Glomerular visceral epithelial cell (primary cell): ENCODE data around the gene CNOT4.

Experiments used
- DNase-seq: peaks from one replicate; pipeline ENCODE4 v3.0.0-alpha.2; 2016; ENCODE audit errors: extremely low spot score

CNOT4 gene

DNA sequence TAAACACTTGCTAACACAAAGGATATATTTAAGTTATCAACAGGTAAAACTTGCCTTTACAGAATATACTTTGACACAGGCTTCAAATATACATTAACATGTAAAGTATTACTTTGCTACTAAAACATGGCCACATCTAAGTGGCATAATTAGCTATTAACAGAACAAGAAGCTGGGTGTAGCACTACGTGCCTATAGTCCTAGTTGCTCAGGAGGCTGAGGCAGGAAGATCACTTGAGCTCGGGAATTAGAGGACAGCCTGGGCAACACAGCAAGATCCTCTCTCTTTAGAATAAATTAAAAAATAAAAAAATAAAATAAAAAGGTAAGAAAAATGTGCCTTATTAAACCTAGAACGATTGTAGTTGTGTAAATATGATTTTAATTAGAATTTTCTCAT lies 106.6 kb downstream of the CNOT4 start:
- DNase-seq: no peak

GRCh38 chr7:135397689-135398088 lies 112.2 kb downstream of the CNOT4 start:
- DNase-seq: no peak

GRCh38 chr7:135392701-135393100 lies 117.2 kb downstream of the CNOT4 start:
- no peak for DNase-seq

DNA sequence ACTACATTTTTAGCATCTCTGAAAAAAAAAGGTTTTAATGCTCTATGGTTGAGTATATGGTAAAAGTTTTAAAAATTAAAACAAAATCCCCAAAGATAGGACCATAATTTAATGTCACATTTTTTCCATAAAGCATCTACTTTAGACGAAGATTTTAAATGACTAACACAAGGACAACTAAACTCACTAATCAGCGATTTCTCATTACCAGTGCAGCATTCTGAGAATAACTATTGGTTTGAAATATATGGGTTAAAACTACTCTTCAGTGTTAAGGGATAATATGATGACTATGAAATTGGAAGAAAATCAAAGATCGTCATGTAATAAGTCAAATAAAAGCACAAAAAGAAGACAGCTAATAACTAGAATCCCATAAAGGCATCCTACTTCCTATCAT lies 118.4 kb downstream of the CNOT4 start:
- no peak for DNase-seq

DNA sequence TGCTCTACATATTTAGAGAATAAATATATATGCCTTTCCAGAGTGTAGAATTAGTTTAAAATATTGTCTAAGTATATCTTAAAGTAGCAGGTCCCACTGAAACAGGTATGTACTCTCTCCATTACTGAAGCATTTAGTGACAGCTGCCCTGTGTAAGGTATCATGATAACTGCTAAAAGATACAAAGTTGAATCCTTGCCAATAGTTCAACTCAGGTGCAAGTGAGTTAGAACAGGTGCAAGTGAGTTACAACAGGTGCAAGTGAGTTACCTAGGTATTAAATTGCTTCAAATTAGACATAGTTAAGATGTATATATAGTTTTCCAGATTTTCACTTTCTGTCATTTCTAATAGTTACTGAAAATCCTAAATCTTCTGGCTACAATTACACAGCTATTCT lies 119.1 kb downstream of the CNOT4 start:
- no peak for DNase-seq

- DNase-seq: no peak
Measured at GRCh38 chr7:135389971-135390370, 119.9 kb downstream of the CNOT4 start.

DNA sequence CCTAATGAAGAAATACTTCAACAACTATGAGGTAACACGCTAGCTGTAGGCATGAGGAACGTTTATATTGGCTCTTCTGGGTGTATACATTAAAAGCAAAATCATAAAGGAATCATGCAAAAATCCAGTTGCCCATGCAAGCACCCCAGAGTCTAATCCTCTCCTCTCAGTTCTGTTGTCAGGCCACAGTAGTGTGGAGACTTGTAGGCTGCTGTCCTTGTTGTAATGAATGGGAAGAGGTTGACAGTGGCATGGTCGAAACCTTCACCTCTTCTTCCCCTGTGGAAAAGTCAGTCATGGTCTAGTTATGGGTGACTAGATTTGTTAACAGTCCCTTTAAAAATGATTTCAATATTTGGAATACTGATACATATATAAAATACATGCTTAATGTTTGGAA lies 121.3 kb downstream of the CNOT4 start:
- no peak for DNase-seq

GRCh38 chr7:135386776-135387175 lies 123.1 kb downstream of the CNOT4 start:
- DNase-seq: no peak

DNA sequence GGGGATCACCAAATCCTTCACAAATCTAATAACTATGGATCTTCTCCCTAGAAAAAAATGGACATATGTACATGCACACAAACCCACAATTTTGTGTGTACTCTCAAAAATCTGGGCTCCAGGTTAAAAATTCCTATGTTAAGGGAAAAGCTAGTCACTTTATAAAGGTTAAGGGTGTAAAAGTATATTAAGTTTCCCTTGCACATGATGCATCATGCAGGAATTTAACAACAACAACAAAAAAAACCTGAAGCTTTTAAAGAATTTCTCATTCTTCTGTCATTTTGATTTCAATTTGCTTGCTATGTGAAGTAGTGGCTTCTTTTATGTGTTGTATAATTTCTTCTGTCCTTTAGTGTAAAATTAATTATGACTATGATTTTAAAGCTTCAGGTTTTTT lies 123.7 kb downstream of the CNOT4 start:
- DNase-seq: no peak

DNA sequence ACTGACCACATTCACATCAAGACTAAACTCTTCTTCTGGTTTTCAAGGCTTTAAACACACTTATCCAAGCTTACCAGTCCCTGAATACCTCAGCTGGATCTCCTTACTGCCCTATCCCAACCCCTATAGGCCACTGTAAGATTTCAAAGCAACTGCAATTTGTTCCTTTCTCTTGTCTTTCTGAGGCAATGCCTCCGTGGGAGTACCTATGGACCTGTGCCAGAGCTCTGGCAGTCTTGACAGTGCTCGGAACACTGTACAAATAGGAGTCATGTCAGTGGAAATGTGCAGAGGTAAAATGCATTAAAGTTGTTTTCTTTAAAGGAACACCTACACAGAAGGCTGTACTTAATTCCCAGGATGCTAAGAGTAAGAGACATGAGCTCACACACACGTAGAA lies 124.7 kb downstream of the CNOT4 start:
- no peak for DNase-seq

GRCh38 chr7:135383525-135384175 lies 126.3 kb downstream of the CNOT4 start:
- DNase-seq: no peak

- DNase-seq: no peak
Measured at GRCh38 chr7:135382173-135382572, 127.7 kb downstream of the CNOT4 start.

GRCh38 chr7:135381369-135381768 lies 128.5 kb downstream of the CNOT4 start:
- no peak for DNase-seq

GRCh38 chr7:135380351-135380750 lies 129.6 kb downstream of the CNOT4 start:
- DNase-seq: no peak

- DNase-seq: no peak
Measured at GRCh38 chr7:135377171-135377570, 132.7 kb downstream of the CNOT4 start.

- DNase-seq: no peak
Measured at GRCh38 chr7:135375908-135376699, 133.8 kb downstream of the CNOT4 start.

DNA sequence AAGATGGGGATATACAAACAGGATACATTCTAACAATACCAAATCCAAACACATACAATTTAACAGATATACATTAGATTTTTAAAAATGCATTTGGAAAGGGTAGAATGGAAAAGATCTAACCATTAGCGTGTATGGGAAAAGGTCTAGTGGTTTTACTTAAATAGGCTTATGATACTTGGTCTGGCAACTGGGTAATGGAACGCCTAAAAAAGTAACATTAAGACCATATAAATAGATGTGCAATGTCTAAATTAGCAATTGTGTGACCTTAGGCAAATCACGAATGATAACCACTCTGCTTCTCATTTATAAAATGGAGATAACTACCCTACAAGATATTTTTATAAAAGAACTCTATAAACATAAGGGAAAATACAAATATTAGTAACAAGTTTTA lies 135.2 kb downstream of the CNOT4 start:
- DNase-seq: no peak

- DNase-seq: no peak
Measured at GRCh38 chr7:135372222-135372621, 137.7 kb downstream of the CNOT4 start.

- DNase-seq: no peak
Measured at GRCh38 chr7:135370656-135371055, 139.2 kb downstream of the CNOT4 start.

- no peak for DNase-seq
Measured at GRCh38 chr7:135369405-135369804, 140.5 kb downstream of the CNOT4 start.

DNA sequence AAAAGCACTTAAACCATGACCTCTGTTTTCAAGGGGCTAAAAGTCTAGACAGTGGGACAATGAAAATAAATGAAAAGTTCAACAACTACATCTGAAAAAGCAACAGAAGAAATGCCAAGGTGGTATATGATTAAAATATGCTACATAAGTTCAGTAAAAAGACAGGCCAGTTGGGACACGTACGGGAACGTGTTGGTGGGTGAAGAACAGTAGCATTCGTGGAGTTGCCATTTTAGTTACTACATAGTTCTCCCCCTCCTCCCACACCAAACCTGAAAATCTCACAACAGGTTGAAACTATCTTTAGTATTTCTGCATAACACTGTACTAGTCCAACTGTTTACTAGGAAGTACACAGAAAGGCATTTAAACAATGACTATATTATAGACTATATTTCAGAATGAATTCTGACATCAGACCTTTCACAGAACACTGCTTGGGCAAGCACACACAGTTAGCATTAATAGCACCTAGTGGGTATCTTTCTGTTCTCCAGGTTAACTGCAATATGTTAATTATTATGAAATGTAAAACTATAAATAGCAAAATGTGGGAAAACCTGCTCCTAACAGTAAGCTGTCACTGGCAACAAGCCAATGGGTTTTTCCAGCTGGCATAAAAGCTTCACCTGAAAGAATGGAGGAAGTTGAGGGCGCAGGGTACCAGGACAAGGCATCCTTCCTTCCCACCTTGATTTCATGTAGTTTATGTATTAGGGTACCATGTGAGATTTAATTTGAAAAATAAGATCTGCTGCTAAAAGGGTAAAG lies 141.3 kb downstream of the CNOT4 start:
- DNase-seq: no peak

DNA sequence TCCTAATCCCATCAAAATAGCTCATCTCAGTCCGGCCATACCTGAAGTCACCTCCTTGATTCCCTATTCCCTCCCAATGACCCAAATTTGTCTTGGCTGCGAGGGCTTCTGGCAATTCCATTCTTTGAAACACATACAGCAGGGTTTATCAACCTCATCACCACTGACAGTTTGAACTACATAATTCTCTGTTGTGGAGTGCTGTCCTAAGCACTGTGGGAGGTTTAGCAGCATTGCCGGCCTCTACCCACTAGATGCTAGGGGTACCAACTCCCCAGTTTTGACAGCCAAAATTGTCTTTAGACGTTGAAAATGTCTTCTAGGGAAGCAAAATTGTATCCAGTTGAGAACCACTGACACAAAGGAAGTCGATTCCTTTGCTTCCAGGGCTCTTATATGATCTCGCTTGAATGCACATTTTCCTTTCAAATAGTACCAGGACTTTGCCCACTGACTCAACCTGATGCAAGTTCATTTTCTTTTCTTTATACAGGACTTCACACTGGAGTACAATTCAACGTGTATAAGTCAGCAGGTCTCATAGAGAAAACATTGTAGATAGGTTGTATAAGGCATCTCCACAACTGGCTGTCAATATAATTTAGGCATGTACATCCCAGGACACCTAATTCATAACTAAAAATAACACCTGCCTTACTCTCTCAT lies 142.9 kb downstream of the CNOT4 start:
- no peak for DNase-seq
